GM18498 (cell line): ENCODE results near the gene MRPS22.

Experiments used
- ATAC-seq: cut with Tn5 transposase; IDR thresholded peaks from one replicate; pipeline ENCODE4 v1.9.1; 2021; ENCODE audit warnings: mild to moderate bottlenecking, moderate library complexity; ENCODE audit not compliant: unreplicated experiment

MRPS22 gene

GRCh38 chr3:139311557-139311956 lies 32.3 kb upstream of the MRPS22 start:
- no peak for ATAC-seq

GRCh38 chr3:139312416-139312815 lies 31.4 kb upstream of the MRPS22 start:
- ATAC-seq = no peak

- ATAC-seq = no peak
These were observed 30.9 kb upstream of the MRPS22 start for GRCh38 chr3:139312959-139313358.

GRCh38 chr3:139313921-139314320 lies 29.9 kb upstream of the MRPS22 start:
- ATAC-seq = no peak

- ATAC-seq = no peak
These were observed 26.6 kb upstream of the MRPS22 start for GRCh38 chr3:139317215-139317614.

- no peak for ATAC-seq
These were observed 26.0 kb upstream of the MRPS22 start for GRCh38 chr3:139317660-139318430.

- ATAC-seq = no peak
These were observed 25.4 kb upstream of the MRPS22 start for GRCh38 chr3:139318431-139318816.

GRCh38 chr3:139318826-139319225 lies 25.0 kb upstream of the MRPS22 start:
- no peak for ATAC-seq

- ATAC-seq = no peak
These were observed 24.1 kb upstream of the MRPS22 start for GRCh38 chr3:139319428-139320402.

- ATAC-seq = no peak
These were observed 23.1 kb upstream of the MRPS22 start for GRCh38 chr3:139320551-139321309.

GRCh38 chr3:139322346-139322745 lies 21.5 kb upstream of the MRPS22 start:
- ATAC-seq = no peak

GRCh38 chr3:139323146-139323545 lies 20.7 kb upstream of the MRPS22 start:
- ATAC-seq = no peak

- ATAC-seq = no peak
These were observed 19.4 kb upstream of the MRPS22 start for GRCh38 chr3:139324456-139324855.

- no peak for ATAC-seq
These were observed 18.3 kb upstream of the MRPS22 start for GRCh38 chr3:139325551-139325950.

- no peak for ATAC-seq
These were observed 17.7 kb upstream of the MRPS22 start for GRCh38 chr3:139326131-139326530.

GRCh38 chr3:139326707-139327106 lies 17.1 kb upstream of the MRPS22 start:
- ATAC-seq = no peak

GRCh38 chr3:139327231-139327630 lies 16.6 kb upstream of the MRPS22 start:
- no peak for ATAC-seq

- no peak for ATAC-seq
These were observed 16.0 kb upstream of the MRPS22 start for GRCh38 chr3:139327861-139328260.

GRCh38 chr3:139328356-139328755 lies 15.5 kb upstream of the MRPS22 start:
- no peak for ATAC-seq

- ATAC-seq = peak; percentile 98
These were observed 14.4 kb upstream of the MRPS22 start for GRCh38 chr3:139329364-139329850.

- ATAC-seq = no peak
These were observed 11.7 kb upstream of the MRPS22 start for GRCh38 chr3:139332092-139332491.
